SK-N-SH (cell line): Measurements from ENCODE around the gene UNC79. TPM values are rescaled to one million over a fixed set of nuclear protein-coding genes. Genes with fewer than 3 reads are reported as not detected.

Source experiments
- CTCF ChIA-PET: fragments of 300-600, 350-600 bp; formaldehyde crosslinking; extraction: SDS; loops from one replicate; lab custom pipeline; 2021; lab: Yijun Ruan, JAX
- POLR2A ChIA-PET: fragments of 350-600 bp; sonication (Branson Sonifier 250); formaldehyde crosslinking; extraction: SDS; loops from one replicate; lab custom pipeline; 2020; ENCODE audit warnings: antibody characterized with exemption, inconsistent platforms; lab: Yijun Ruan, JAX
- DNase-seq: peaks from one replicate; pipeline ENCODE4 v3.0.0; 2012
- H2AFZ ChIP-seq: fragments of 200-600 bp; sonication (generic); 2 replicates; pipeline ENCODE4 v1.8.1; 2016; ENCODE audit warnings: antibody characterized with exemption, mild to moderate bottlenecking, low read depth
- H3F3A ChIP-seq: fragments of 200-600 bp; sonication (generic); replicated peaks from 2 replicates; pipeline ENCODE3; 2016; ENCODE audit warnings: antibody characterized with exemption, mild to moderate bottlenecking; ENCODE audit not compliant: insufficient read depth
- H3K27ac ChIP-seq, 2 experiments: fragments of 200-500 bp in 1 of 2; fragments of 200-600 bp in 1 of 2; sonication (Bioruptor generic) in 1 of 2; sonication (generic), shearing (Covaris generic) in 1 of 2; 2 replicates each; pipeline versions ENCODE4 v1.5.1 to v1.6.1; 2014 to 2016; ENCODE audit warnings: low read depth in 2 of 2, inconsistent platforms in 1 of 2, low read length in 1 of 2, mild to moderate bottlenecking in 1 of 2, mixed read lengths in 1 of 2
- H3K27me3 ChIP-seq: fragments of 200-600 bp; sonication (generic), shearing (Covaris generic); 2 replicates; pipeline ENCODE4 v1.6.1; 2016; ENCODE audit warnings: mixed run types; ENCODE audit not compliant: insufficient read depth
- H3K36me3 ChIP-seq, 2 experiments: fragments of 200-500 bp in 1 of 2; fragments of 200-600 bp in 1 of 2; sonication (Bioruptor generic) in 1 of 2; sonication (generic) in 1 of 2; replicated peaks in 1 of 2; 2 replicates each; pipeline versions ENCODE3 to v1.5.1; 2014 to 2016; ENCODE audit warnings: low read length in 1 of 2, mild to moderate bottlenecking in 1 of 2; ENCODE audit not compliant: insufficient read depth in 2 of 2, control insufficient read depth in 1 of 2
- H3K4me1 ChIP-seq, 2 experiments: fragments of 200-500 bp in 1 of 2; fragments of 200-600 bp in 1 of 2; sonication (Bioruptor generic) in 1 of 2; sonication (generic), shearing (Covaris generic) in 1 of 2; 2 replicates each; pipeline versions ENCODE4 v1.5.1 to v1.6.1; 2014 to 2016; ENCODE audit warnings: low read depth in 1 of 2, low read length in 1 of 2, mixed run types in 1 of 2; ENCODE audit not compliant: insufficient read depth in 2 of 2, control insufficient read depth in 1 of 2
- H3K4me2 ChIP-seq: fragments of 200-600 bp; sonication (generic), shearing (Covaris generic); 2 replicates; pipeline ENCODE4 v1.6.1; 2017; ENCODE audit warnings: mixed run types
- H3K4me3 ChIP-seq, 2 experiments: fragments of 200-500 bp in 1 of 2; fragments of 200-600 bp in 1 of 2; sonication (Bioruptor generic) in 1 of 2; sonication (generic), shearing (Covaris generic) in 1 of 2; 2 replicates each; pipeline versions ENCODE4 v1.5.1 to v1.8.1; 2014 to 2016; ENCODE audit warnings: low read depth in 2 of 2, inconsistent platforms in 1 of 2, low read length in 1 of 2, mild to moderate bottlenecking in 1 of 2, mixed read lengths in 1 of 2, moderate library complexity in 1 of 2
- H3K79me2 ChIP-seq: fragments of 200-600 bp; sonication (generic); 2 replicates; pipeline ENCODE4 v1.8.1; 2017; ENCODE audit warnings: mild to moderate bottlenecking; ENCODE audit not compliant: insufficient read depth
- H3K9ac ChIP-seq: fragments of 200-600 bp; sonication (generic); 2 replicates; pipeline ENCODE4 v1.6.1; 2017; ENCODE audit warnings: mixed run types
- H3K9me2 ChIP-seq: fragments of 200-600 bp; sonication (generic); 2 replicates; pipeline ENCODE4 v1.6.1; 2017; ENCODE audit warnings: mixed run types
- H3K9me3 ChIP-seq: fragments of 200-600 bp; sonication (generic); 2 replicates; pipeline ENCODE4 v1.6.1; 2017; ENCODE audit warnings: mixed run types, mild to moderate bottlenecking, moderate library complexity
- H4K20me1 ChIP-seq: fragments of 200-600 bp; sonication (generic); 2 replicates; pipeline ENCODE4 v1.6.1; 2017; ENCODE audit warnings: mild to moderate bottlenecking, mixed run types; ENCODE audit not compliant: insufficient read depth
- ELF1 ChIP-seq: IDR thresholded peaks from 2 replicates; pipeline ENCODE4 v1.4.0; 2012
- EP300 ChIP-seq, 2 experiments: IDR thresholded peaks; 2 replicates each; pipeline versions ENCODE4 v1.4.0 to v1.6.1; 2012; ENCODE audit warnings: borderline replicate concordance in 1 of 2, low read depth in 1 of 2, low read length in 1 of 2
- EZH2phosphoT487 ChIP-seq: fragments of 200-600 bp; sonication (generic); IDR thresholded peaks from 2 replicates; pipeline ENCODE4 v1.6.1; 2017; ENCODE audit warnings: low read depth, mixed run types, mild to moderate bottlenecking, antibody characterized with exemption, moderate library complexity, borderline replicate concordance
- FOXM1 ChIP-seq: IDR thresholded peaks from 2 replicates; pipeline ENCODE4 v1.4.0; 2012; ENCODE audit warnings: low read depth, mild to moderate bottlenecking
- IRF3 ChIP-seq: fragments of 150-350 bp; IDR thresholded peaks from 2 replicates; pipeline ENCODE4 v1.6.1; 2016; ENCODE audit warnings: mild to moderate bottlenecking, low read depth, low read length
- NRF1 ChIP-seq: IDR thresholded peaks from 2 replicates; pipeline ENCODE4 v1.6.1; 2012; ENCODE audit warnings: low read depth, mild to moderate bottlenecking, low read length
- RCOR1 ChIP-seq: fragments of 150-350 bp; IDR thresholded peaks from 2 replicates; pipeline ENCODE4 v1.6.1; 2017; ENCODE audit warnings: antibody characterized with exemption, low read length
- REST ChIP-seq: IDR thresholded peaks from 2 replicates; pipeline ENCODE4 v1.6.1; 2012; ENCODE audit warnings: mild to moderate bottlenecking, low read depth, low read length, moderate library complexity
- RXRA ChIP-seq: IDR thresholded peaks from 2 replicates; pipeline ENCODE4 v1.4.0; 2012; ENCODE audit warnings: low read depth, mild to moderate bottlenecking, borderline replicate concordance
- SMC3 ChIP-seq: IDR thresholded peaks from 2 replicates; pipeline ENCODE4 v1.6.1; 2012; ENCODE audit warnings: low read depth, low read length, improper control_type of control experiment
- TCF12 ChIP-seq: IDR thresholded peaks from 2 replicates; pipeline ENCODE4 v1.4.0; 2012
- TEAD4 ChIP-seq: IDR thresholded peaks from 2 replicates; pipeline ENCODE4 v1.4.0; 2012; ENCODE audit warnings: mild to moderate bottlenecking, borderline replicate concordance; ENCODE audit not compliant: insufficient read depth
- WGBS: methylation state at CpG from one replicate; pipeline ENCODE4 v1.1.6; 2017; ENCODE audit warnings: low lambda C conversion rate; 5-methylcytosine and 5-hydroxymethylcytosine counted together
- polyA plus RNA-seq, 3 experiments: library from polyadenylated mRNA; depleted of rRNA; stranded (reverse); fragments of >200 nt; gene quantifications; 2 replicates each; pipeline ENCODE4 v1.2.3, GENCODE V29; 2012

The UNC79 gene
- polyA plus RNA-seq, 1 of the 3 experiments (the other 2 are of a cell fraction), result 0.10 TPM

- TF ChIP-seq SMC3 (no peak), NRF1 (no peak)
Measured at GRCh38 chr14:93528884-93529558, 98.3 kb downstream of the UNC79 start (continued).

GRCh38 chr14:93531644-93532043, 100.9 kb downstream of the UNC79 start:
- CTCF ChIA-PET, result no interaction called here
- H3K9me3 ChIP-seq, result no peaks in the 10 kb centered on the region

More at GRCh38 chr14:93531644-93532043, 100.9 kb downstream of the UNC79 start:
- TF ChIP-seq EZH2phosphoT487 (no peak), RCOR1 (no peak), ELF1 (no peak), TEAD4 (no peak), TCF12 (no peak), EP300 (IDR thresholded peaks at IDR 0.05; ENCODE audit: borderline replicate concordance in 1 of 2, low read depth in 1 of 2, low read length in 1 of 2) (no peak), IRF3 (no peak), REST (no peak), FOXM1 (no peak), RXRA (no peak)
- TF ChIP-seq, all 33 proteins: peak for 0
- no peak overlapping the region for H3K27ac ChIP-seq
- H3K9ac ChIP-seq, result no peak overlapping the region
- H3K4me2 ChIP-seq, result no peak overlapping the region
- H3K4me1 ChIP-seq, result no peaks in the 10 kb centered on the region; a peak in 1 of 4 replicates
- no peak overlapping the region for H3K4me3 ChIP-seq
- H3K79me2 ChIP-seq, result no peaks in the 10 kb centered on the region
- H2AFZ ChIP-seq, result no peak overlapping the region
- no peaks in the 10 kb centered on the region for H4K20me1 ChIP-seq
- WGBS, result 22% methylated on average over 1 of the region's 1 CpG
- H3F3A ChIP-seq, result no peaks in the 10 kb centered on the region
- no peaks in the 10 kb centered on the region for H3K36me3 ChIP-seq
- no peak for DNase-seq
- no peaks in the 10 kb centered on the region for H3K9me2 ChIP-seq
- no peaks in the 10 kb centered on the region for H3K27me3 ChIP-seq
- POLR2A ChIA-PET, result no interaction called here
